IPS-18a (cell line): ENCODE results near the gene DAND5.

Experiments
- H3K27ac ChIP-seq: one replicate; pipeline ENCODE4 v1.5.1; 2013; ENCODE audit warnings: low read length
- H3K27me3 ChIP-seq: one replicate; pipeline ENCODE4 v1.6.1; 2013; ENCODE audit warnings: mild to moderate bottlenecking, low read length; ENCODE audit not compliant: control insufficient read depth, insufficient read depth
- H3K36me3 ChIP-seq: one replicate; pipeline ENCODE4 v1.6.1; 2013; ENCODE audit warnings: low read depth, low read length; ENCODE audit not compliant: control insufficient read depth
- H3K4me1 ChIP-seq: one replicate; pipeline ENCODE4 v1.6.1; 2013; ENCODE audit warnings: low read depth, low read length; ENCODE audit not compliant: control insufficient read depth
- H3K4me3 ChIP-seq: one replicate; pipeline ENCODE4 v1.5.1; 2013; ENCODE audit warnings: low read length
- H3K9ac ChIP-seq: one replicate; pipeline ENCODE4 v1.6.1; 2013; ENCODE audit warnings: mild to moderate bottlenecking, low read length, moderate library complexity
- H3K9me3 ChIP-seq: one replicate; pipeline ENCODE4 v1.6.1; 2013; ENCODE audit warnings: low read depth, low read length; ENCODE audit not compliant: control insufficient read depth

DAND5 gene

DNA sequence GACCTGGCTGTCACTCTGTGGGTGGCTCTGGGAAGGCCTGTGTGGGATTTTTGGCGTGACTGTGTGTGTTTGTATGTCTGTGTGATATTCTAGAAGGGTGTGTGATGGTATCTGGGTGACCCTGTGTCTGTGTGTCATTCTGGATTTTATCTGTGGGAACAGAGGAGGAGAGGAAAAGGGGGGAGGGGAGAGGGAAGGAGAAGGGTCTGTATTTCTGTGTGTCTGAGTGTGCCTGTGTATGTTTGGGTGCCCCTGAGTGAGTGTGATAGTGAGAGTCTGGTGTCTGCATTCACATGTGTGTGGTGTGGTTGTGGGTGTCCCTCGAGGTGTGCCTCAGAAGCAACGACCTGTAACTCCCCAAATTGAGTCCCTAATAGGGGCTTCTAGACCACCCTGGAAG is 17.8 kb downstream of the DAND5 start:
- no peak overlapping the region for H3K4me3 ChIP-seq
- no peaks in the 10 kb centered on the region for H3K36me3 ChIP-seq
- no peaks in the 10 kb centered on the region for H3K4me1 ChIP-seq
- no peak overlapping the region for H3K9ac ChIP-seq
- H3K27ac ChIP-seq = no peak overlapping the region
- H3K9me3 ChIP-seq = no peaks in the 10 kb centered on the region
- H3K27me3 ChIP-seq = peaks cover 93% of the 10 kb centered on the region

- H3K9me3 ChIP-seq = no peaks in the 10 kb centered on the region
- H3K27me3 ChIP-seq = peaks cover 92% of the 10 kb centered on the region
- no peak overlapping the region for H3K4me3 ChIP-seq
- no peaks in the 10 kb centered on the region for H3K36me3 ChIP-seq
- no peak overlapping the region for H3K9ac ChIP-seq
- H3K4me1 ChIP-seq = no peaks in the 10 kb centered on the region
- no peak overlapping the region for H3K27ac ChIP-seq
Observed at GRCh38 chr19:12987781-12988180, 18.4 kb downstream of the DAND5 start.

DNA sequence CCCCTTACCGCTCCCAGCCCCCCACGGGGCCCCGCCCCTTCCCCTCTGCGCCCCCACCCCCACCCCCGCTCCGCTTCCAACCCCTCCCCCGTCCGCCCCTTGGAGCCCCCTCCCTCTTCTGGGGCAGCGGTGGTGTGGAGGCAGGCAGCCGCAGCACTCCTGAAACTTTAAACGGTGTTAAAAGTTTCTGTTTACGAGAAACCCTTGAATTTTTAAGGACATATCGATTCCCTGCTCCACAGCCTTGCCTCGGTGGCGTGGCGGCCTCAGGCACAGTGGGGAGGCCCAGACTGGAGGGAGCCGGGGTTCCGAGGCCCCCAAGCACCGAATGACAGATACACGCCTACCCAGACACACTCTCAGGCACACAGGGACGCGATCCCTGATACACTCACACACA is 21.1 kb downstream of the DAND5 start:
- no peak overlapping the region for H3K27ac ChIP-seq
- no peak overlapping the region for H3K9ac ChIP-seq
- peaks cover 93% of the 10 kb centered on the region for H3K27me3 ChIP-seq
- no peak overlapping the region for H3K4me3 ChIP-seq
- no peaks in the 10 kb centered on the region for H3K4me1 ChIP-seq
- H3K9me3 ChIP-seq = no peaks in the 10 kb centered on the region
- H3K36me3 ChIP-seq = no peaks in the 10 kb centered on the region

DNA sequence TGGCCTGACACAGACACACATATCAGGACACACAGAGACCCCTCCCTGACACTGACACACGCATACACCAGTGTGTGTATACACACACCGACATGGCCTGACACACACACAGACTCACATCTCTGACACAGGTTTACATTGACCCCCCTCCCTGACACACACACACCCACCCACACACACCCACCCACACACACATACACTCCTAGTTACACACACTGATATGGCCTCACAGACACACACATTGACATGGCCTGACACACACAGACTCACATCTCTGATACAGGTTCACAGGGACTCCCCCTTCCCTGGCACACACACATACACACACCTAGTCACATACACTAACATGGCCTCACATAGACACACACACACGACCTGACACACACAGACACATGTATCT is 21.5 kb downstream of the DAND5 start:
- Histone ChIP-seq H3K9me3 (no peaks in the 10 kb centered on the region), H3K27me3 (peaks cover 90% of the 10 kb centered on the region), H3K27ac (no peak overlapping the region)

GRCh38 chr19:12991296-12991695 is 21.9 kb downstream of the DAND5 start:
- Histone ChIP-seq H3K27ac (no peak overlapping the region), H3K27me3 (peaks cover 90% of the 10 kb centered on the region)

More for the DNA sequence above, 21.5 kb downstream of the DAND5 start:
- H3K9ac ChIP-seq = no peak overlapping the region
- no peaks in the 10 kb centered on the region for H3K36me3 ChIP-seq
- H3K4me3 ChIP-seq = no peak overlapping the region
- H3K4me1 ChIP-seq = no peaks in the 10 kb centered on the region

GRCh38 chr19:12992729-12993128 is 23.4 kb downstream of the DAND5 start:
- no peak overlapping the region for H3K9ac ChIP-seq
- no peaks in the 10 kb centered on the region for H3K9me3 ChIP-seq
- no peaks in the 10 kb centered on the region for H3K36me3 ChIP-seq
- no peaks in the 10 kb centered on the region for H3K4me1 ChIP-seq
- H3K27ac ChIP-seq = no peak overlapping the region
- no peak overlapping the region for H3K4me3 ChIP-seq
- peaks cover 90% of the 10 kb centered on the region for H3K27me3 ChIP-seq

More at GRCh38 chr19:12991296-12991695, 21.9 kb downstream of the DAND5 start:
- Histone ChIP-seq H3K36me3 (no peaks in the 10 kb centered on the region), H3K4me1 (no peaks in the 10 kb centered on the region), H3K9me3 (no peaks in the 10 kb centered on the region), H3K4me3 (no peak overlapping the region), H3K9ac (no peak overlapping the region)

DNA sequence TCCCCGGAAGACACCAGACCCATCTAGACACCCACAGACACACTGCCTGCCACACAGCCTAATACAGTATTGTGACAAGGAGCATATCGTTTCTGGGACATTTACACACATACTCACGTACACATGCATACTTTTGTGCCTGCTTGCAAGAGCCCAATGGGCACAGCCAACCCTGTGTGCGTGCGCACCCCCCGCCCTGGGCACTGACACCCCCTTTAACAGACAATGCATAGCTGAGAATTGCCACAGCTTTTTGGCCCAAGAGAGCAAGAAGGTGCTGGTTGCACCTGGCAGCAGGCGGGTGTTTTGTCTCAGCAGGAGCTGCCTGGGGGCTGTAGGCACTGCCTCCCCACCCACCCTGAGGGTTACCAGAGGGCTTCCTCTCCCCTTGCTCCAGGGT is 24.2 kb downstream of the DAND5 start:
- Histone ChIP-seq H3K4me1 (no peaks in the 10 kb centered on the region), H3K9me3 (no peaks in the 10 kb centered on the region), H3K36me3 (no peaks in the 10 kb centered on the region), H3K27me3 (peaks cover 90% of the 10 kb centered on the region), H3K27ac (no peak overlapping the region), H3K4me3 (no peak overlapping the region), H3K9ac (no peak overlapping the region)

DNA sequence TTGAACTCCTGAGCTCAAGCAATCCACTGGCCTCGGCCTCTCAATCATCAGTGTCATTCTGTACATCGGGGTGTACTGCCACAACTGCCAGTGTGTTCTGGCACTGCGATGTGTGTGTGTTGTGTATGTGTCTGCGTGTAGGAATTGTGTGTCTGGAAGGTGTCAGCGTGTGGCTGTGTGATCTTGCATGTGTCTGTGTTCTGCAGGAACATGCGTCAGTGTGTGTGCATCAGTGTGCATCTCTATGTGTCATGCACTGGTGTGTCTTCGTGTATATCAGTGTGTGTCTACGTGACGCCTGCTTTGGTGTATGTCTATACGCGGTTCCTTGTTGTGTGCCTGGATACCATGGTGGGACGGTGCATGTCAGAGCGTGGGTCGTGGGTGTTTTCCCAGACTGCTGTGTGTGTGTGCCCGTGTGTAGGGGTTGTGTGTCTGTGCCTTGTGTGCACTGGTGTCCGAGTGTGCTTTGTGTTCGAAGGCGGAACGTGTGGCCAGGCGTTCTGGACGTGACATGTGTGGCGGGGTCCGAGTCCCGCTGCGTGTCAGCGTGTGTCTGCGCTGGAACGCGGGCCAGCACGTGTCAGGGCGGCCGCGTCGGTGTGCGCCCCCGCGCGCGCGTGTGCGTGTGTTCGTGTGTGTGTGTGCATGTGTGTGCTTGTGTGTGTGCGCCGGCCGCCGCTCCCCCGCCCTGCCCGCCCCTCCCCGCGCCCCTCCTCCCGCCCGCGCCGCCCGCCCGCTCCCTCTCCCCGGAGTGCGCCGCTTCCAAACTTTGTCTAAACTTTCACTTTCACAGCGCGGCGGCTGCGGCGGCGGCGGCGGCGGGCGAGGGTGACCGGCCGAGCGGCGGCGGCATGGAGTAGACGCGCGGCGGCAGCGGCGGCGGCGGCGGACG is 25.6 kb downstream of the DAND5 start, which contains the start of gene NFIX:
TSS of gene NFIX (plus strand) at position 775 of the 895 bp plus-strand sequence. CDS start 363 bp downstream, outside the sequence.
- Histone ChIP-seq H3K36me3 (no peaks in the 10 kb centered on the region), H3K4me1 (no peaks in the 10 kb centered on the region), H3K9ac (no peak within 1 kb of the TSS), H3K9me3 (no peaks in the 10 kb centered on the region), H3K27ac (no peak within 1 kb of the TSS), H3K4me3 (peak within 1 kb of the TSS; percentile 19), H3K27me3 (peaks cover 93% of the 10 kb centered on the region)

- Histone ChIP-seq H3K4me1 (no peaks in the 10 kb centered on the region), H3K4me3 (no peak overlapping the region), H3K27me3 (peaks cover 94% of the 10 kb centered on the region), H3K36me3 (no peaks in the 10 kb centered on the region), H3K27ac (no peak overlapping the region), H3K9ac (no peak overlapping the region), H3K9me3 (no peaks in the 10 kb centered on the region)
Observed at GRCh38 chr19:12995596-12996405, 26.4 kb downstream of the DAND5 start.

- peaks cover 94% of the 10 kb centered on the region for H3K27me3 ChIP-seq
- no peak overlapping the region for H3K4me3 ChIP-seq
- H3K4me1 ChIP-seq = no peaks in the 10 kb centered on the region
- H3K9ac ChIP-seq = no peak overlapping the region
- H3K9me3 ChIP-seq = no peaks in the 10 kb centered on the region
- no peaks in the 10 kb centered on the region for H3K36me3 ChIP-seq
- no peak overlapping the region for H3K27ac ChIP-seq
Observed at GRCh38 chr19:12996406-12997094, 27.2 kb downstream of the DAND5 start.
